ENCODE measurements around the gene ABAT. TPM values are rescaled to one million over a fixed set of nuclear protein-coding genes. Genes with fewer than 3 reads are reported as not detected.

The ABAT gene
- total RNA-seq: 1 to 10 TPM; 5.5 to 8.4 (median 6.5) TPM

DNA sequence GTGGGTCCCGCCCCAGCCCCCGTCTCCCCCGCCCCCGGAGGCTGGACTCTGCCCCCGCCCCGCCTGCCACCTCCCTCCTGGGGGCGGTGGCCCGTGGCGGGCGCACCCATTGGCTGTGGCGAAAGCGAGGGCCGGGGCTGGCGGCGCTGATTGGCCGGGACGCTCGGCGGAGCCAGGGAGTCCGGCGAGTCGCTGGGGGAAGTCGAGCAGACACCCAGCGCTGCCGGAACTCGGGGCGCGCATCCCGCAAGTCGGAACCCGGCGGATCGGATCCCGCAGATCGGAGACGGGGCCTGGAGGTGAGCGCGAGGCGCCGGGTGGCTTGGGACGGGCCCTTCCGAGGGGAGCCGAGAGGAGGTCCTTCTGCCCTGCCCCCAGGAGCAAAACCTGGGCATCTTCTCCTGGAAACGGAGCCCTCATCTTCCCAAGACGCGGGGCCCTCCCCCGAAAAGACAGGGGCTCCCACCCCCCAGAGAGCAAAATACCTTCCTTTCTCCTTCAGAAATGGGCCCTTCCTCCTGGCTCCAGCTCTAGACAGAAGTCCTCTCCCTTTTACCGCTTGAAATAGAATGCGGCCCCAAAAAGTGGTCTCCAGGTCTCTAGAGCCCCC, at the start of gene ABAT:
ABAT (plus strand) TSS at position 205 of the 610 bp plus-strand sequence. CDS start 61,123 bp downstream, outside the sequence.
- ATAC-seq (ENCODE audit: low FRiP score) (peak; percentile 97), DNase-seq (ENCODE audit: low spot score) (peak; percentile 55)
- TF ChIP-seq CTCF (IDR thresholded peaks at IDR 0.05): no peak

GRCh38 chr16:8625491-8626087, 48.8 kb upstream of the ABAT start:
- TF ChIP-seq CTCF (IDR thresholded peaks at IDR 0.05): no peak
- ATAC-seq (ENCODE audit: low FRiP score) (no peak), DNase-seq (ENCODE audit: low spot score) (no peak)

DNA sequence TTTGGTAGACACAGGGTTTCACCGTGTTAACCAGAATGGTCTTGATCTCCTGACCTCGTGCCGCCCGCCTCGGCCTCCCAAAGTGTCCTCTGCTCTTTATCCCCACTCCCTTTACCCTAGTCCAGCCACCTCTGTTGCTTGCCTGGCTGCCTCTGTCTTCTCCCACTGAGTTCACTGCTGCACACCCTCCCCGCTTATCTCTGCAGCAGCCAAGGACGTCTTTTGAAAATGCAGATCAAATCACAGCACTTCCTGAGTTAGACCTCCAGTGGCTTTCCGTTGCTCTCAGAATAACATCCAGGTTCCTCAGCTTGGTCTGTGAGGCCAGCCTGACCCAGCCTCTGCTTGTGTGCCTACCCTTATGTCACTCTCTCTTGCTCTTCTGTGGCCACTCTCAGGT, 47.5 kb upstream of the ABAT start:
- no peak for TF ChIP-seq CTCF (IDR thresholded peaks at IDR 0.05)
- ATAC-seq (ENCODE audit: low FRiP score): no peak
- DNase-seq (ENCODE audit: low spot score): no peak

GRCh38 chr16:8627456-8627855, 47.0 kb upstream of the ABAT start:
- no peak for ATAC-seq (ENCODE audit: low FRiP score)
- no peak for TF ChIP-seq CTCF (IDR thresholded peaks at IDR 0.05)
- DNase-seq (ENCODE audit: low spot score): no peak

- no peak for DNase-seq (ENCODE audit: low spot score)
- TF ChIP-seq CTCF (IDR thresholded peaks at IDR 0.05): no peak
- ATAC-seq (ENCODE audit: low FRiP score): no peak
Observed at GRCh38 chr16:8628981-8629725, 45.3 kb upstream of the ABAT start.

GRCh38 chr16:8630255-8630953, 44.0 kb upstream of the ABAT start:
- no peak for TF ChIP-seq CTCF (IDR thresholded peaks at IDR 0.05)
- DNase-seq (ENCODE audit: low spot score) (no peak), ATAC-seq (ENCODE audit: low FRiP score) (no peak)

Data from omental fat pad (tissue), 4 donors.